Brain microvascular endothelial cell (primary cell): ENCODE results near the gene CEMP1.

Experiments used
- DNase-seq: peaks from one replicate; pipeline ENCODE4 v3.0.0-alpha.2; 2020
- H3K27ac ChIP-seq: fragments of 250-450 bp; sonication (Bioruptor Pico); 2 replicates; pipeline ENCODE4 v1.5.1; 2020; ENCODE audit warnings: mild to moderate bottlenecking, moderate library complexity
- H3K27me3 ChIP-seq: fragments of 250-450 bp; sonication (Bioruptor Pico); replicated peaks from 2 replicates; pipeline ENCODE4 v1.5.1; 2020; ENCODE audit warnings: mild to moderate bottlenecking
- H3K36me3 ChIP-seq: fragments of 250-450 bp; sonication (Bioruptor Pico); replicated peaks from 2 replicates; pipeline ENCODE4 v1.5.1; 2020; ENCODE audit warnings: mild to moderate bottlenecking
- H3K4me3 ChIP-seq: 2 replicates; pipeline ENCODE4 v1.5.1; 2011; ENCODE audit warnings: low read depth, mild to moderate bottlenecking, control low read depth, low read length, moderate library complexity
- CTCF ChIP-seq: IDR thresholded peaks from 2 replicates; pipeline ENCODE4 v1.5.1; 2011; ENCODE audit warnings: low read depth, mild to moderate bottlenecking, moderate library complexity, low read length, control low read depth, inconsistent platforms; ENCODE audit errors: missing control alignments
- in situ Hi-C: cut with HindIII; loops from 2 replicates; pipeline ENCODE4 v1.10.0; 2017; ENCODE audit warnings: low sequenced_read_pairs, low pct_ligation_motif_present

CEMP1 gene

GRCh38 chr16:2500430-2500917 lies 30.7 kb downstream of the CEMP1 start:
- peak; percentile 10 for TF ChIP-seq CTCF
- H3K36me3 ChIP-seq: peaks cover 14% of the 10 kb centered on the region
- no peak for DNase-seq
- no peaks in the 10 kb centered on the region for H3K27me3 ChIP-seq
- in situ Hi-C loops: no loop called here
- no peak overlapping the region for H3K27ac ChIP-seq
- no peak overlapping the region for H3K4me3 ChIP-seq

GRCh38 chr16:2499890-2500429 lies 31.2 kb downstream of the CEMP1 start:
- Histone ChIP-seq H3K27ac (no peak overlapping the region), H3K27me3 (no peaks in the 10 kb centered on the region), H3K36me3 (peaks cover 14% of the 10 kb centered on the region), H3K4me3 (no peak overlapping the region)
- in situ Hi-C loops: no loop called here
- no peak for TF ChIP-seq CTCF
- no peak for DNase-seq

DNA sequence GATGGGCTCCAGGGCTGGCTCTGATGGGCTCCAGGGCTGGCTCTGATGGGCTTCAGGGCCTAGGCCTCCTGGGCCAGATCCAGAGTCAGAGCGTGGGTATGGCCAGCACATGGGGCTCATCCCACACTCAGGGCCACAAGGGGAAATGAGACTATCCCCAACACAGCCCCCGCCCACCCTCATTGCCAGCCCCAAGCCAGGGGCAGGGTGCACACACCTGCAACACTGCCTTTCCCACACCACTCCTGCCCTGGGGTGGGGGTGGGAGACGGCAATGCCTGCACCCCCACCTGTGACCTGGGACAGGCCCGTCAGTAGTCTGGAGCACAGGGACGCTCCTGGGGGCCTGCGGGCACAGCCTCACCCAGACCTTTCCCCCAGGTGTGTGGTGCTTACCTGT lies 31.8 kb downstream of the CEMP1 start:
- Histone ChIP-seq H3K36me3 (peaks cover 14% of the 10 kb centered on the region), H3K27me3 (no peaks in the 10 kb centered on the region), H3K27ac (no peak overlapping the region), H3K4me3 (no peak overlapping the region)
- no peak for TF ChIP-seq CTCF
- in situ Hi-C loops: no loop called here
- DNase-seq: no peak

DNA sequence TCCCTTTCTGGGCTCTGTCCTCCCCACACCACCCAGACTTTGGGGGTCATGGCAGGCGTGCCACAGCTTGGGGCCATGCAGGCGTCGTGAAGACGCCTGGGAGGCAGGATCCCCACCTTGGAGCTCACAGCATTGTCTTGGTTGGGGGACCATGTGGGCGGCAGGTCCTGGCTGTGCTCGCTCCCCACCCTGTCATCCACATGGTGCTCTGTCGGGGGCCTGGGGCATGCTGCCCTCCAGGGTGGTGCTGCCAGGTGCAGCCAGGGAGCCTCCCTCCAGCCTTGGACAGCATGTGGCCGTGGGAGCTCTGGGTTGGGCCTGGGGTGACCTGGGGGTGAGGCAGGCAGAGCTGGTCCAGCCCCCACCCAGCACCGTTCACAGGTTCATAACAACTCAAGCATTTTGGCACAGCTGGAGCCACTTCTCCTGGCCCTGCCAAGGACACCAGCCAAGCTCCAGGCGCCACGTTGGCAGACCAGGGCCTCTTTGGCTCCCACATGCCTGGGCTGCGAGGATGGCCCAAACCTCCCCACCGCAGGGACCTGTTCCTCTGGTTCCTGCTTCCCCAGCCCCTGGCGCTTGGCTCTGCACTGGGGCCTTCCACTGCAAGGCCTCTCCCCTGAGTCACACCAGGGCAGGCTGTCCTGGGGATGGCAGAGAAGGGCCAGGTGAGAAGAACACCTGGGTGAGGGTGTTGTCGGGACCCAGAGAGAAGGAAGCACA lies 32.5 kb downstream of the CEMP1 start:
- no peak for TF ChIP-seq CTCF
- no peak overlapping the region for H3K4me3 ChIP-seq
- no peak for DNase-seq
- no peak overlapping the region for H3K27ac ChIP-seq
- in situ Hi-C loops: no loop called here
- H3K27me3 ChIP-seq: no peaks in the 10 kb centered on the region
- peaks cover 14% of the 10 kb centered on the region for H3K36me3 ChIP-seq

- peaks cover 14% of the 10 kb centered on the region for H3K36me3 ChIP-seq
- no peak overlapping the region for H3K27ac ChIP-seq
- no peak overlapping the region for H3K4me3 ChIP-seq
- in situ Hi-C loops: no loop called here
- no peak for TF ChIP-seq CTCF
- no peak for DNase-seq
- no peaks in the 10 kb centered on the region for H3K27me3 ChIP-seq
Observed at GRCh38 chr16:2497695-2498484, 33.3 kb downstream of the CEMP1 start.
